MV-4-11 (cell line): ENCODE measurements around the gene PIEZO2.
A peak's percentile ranks its signal among the peaks of the same experiment; 100 is the strongest.

Experiments used
- DNase-seq: peaks from one replicate; lab custom pipeline; 2025; lab: John Stamatoyannopoulos, UW

PIEZO2 gene

DNA sequence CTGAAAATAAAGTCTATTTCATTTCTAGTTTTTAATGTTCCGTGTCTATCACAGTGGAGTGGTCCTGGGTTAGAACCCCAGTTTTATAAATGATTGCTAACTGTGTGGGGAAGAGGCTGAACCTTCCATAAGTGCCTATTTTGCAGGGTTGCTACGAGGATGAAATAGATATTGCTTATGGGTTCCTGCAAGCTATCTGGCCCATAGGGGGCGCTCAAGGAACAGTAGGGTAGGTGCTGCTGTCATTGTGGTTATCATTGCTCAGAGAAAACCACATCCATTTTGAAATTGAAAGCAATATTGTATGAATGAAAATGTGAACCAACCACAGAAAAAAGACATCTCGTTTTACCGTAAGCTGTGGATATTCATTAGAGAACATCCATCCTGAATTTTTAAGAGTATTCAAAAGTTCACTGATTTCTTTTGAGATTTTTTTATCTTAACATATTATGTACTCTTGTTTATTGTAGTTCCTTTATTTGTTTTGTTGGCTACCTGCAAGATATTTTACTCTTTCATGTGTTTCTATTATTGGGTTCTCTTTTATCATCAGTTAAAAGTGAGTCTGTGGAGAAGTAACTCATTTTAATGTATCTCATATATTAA lies 362.0 kb downstream of the PIEZO2 start:
- DNase-seq, result peak; percentile 92

DNA sequence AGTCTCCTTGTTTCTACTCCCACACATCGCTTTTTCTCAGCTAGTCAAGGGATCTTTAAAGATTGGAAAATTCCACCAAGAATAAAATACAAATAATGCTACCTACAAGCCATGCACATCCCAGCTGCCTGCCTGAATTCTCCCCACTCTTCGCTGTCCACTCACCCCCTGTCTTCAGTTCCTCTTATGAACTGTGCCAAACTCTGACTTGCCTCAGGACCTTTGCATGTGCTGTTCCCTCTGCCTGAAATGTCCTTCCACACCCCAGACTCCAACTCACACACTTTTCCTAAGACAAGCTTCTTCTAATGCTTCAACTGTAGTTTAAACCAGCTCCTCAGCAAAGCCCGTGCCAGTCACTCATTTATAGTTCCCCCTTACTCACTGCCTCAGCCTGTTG lies 363.6 kb downstream of the PIEZO2 start:
- no peak for DNase-seq

DNA sequence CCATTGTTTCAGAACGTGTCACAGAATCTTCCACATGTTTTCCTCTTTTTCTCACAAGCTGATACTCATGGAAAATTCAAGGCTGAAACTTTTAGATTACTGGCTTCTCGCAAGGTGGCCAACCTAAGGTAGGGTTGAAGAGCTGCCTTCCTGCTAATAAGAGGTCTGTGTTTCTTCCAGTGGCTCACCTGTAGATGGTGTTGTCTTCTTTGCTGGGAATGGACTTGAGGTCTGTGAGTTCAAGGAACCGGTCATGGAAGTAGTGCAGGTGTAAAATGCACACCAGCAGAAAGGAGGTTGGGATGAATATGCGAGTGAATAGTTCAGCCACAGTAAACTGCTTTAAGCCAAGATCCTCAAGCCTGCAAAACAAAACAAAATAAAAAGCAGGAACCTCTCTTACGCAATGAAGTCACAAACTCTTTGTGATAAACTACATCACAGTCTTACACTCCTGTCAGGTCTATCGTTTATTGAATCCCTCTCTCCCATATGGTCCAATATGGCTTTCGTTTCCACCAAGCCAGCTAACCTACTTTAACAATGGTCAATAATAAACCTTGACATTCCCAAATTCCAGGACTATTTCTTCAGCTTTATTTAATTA lies 364.7 kb downstream of the PIEZO2 start:
- DNase-seq, result no peak

DNA sequence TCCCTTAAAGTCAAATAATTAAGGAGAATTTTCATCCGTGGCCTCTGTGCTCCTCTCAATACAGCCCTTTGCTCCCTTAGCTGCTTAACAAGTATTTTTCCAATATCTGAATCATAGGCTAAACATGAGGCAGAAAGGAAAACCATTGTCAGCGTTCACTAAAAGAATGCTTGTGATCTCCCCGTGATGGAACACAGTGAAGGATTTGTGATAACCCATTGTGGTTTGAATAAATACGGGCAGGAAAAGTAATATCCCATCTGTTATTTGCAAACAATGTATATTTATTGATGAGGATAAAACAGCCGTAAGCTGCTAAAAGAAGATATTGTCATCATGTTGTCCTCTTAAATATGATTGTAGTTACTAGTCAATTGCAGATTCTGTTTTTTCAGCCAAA lies 365.4 kb downstream of the PIEZO2 start:
- DNase-seq, result no peak

DNA sequence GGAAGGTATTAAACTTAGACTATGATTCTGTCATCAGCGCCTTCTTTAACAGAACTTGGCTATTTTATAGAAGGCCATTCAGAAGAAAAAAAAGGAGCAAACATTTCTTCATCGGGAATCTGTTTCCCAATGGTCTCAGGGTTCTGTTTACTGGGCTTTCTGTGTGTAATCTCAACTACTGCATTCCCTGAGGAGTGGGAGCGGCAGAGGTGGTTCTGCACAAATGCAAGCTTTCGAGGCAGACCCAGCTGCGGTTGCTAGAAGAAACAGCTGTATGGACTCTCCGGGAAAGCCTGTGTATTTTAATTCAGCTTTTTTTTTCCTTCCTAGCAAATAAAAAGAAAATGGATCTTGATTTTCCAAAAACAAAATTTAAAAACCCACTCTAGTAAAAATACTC lies 372.9 kb downstream of the PIEZO2 start:
- no peak for DNase-seq

DNA sequence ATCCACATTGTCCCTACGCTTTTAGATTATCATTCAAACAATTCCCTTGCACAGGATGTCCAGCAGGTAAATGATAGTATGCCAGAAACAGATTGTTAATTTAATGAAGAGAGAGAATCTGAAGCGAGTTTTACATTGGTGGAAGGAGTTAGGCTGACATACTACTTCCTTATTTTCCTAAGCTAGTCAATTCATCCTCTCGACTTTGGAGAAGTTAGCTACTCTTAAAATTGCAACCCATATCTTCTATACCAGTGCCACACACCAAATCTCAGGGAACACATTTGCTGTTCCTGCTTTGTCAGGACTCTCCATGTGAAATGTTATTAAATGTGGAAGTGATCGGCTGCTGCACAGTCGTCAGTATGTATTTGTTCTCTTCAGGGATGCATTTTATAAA lies 374.3 kb downstream of the PIEZO2 start:
- peak; percentile 40 for DNase-seq

DNA sequence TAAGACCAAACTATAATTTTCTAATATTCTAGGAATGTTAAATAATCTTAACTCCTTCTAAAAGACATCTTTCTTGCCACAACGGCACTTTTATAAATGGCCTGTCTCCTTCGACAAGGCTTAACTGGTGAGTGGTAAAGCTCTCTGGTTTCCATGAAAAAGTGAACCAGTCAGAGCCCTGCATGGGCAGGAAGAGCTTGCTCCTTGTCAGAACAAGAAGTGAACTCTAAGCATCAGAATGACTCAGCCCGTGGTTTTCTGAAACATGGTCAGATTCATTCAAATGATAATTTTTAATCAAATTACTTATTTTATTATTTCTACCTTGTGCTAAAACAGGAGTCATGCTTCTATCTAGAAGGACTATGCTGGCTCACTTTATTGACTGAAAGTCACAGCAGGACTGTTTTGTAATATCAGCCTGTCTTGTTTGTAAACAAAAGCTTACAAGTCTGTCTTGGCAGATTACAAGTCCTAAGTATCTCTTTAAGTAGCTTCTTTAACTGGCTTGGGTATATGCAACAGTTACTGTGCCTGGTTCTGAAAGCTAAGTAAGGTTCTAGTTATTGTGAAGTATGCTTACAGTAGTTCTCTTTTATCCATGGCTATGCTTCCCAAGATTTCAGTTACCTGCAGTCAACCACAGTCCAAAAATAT lies 378.2 kb downstream of the PIEZO2 start:
- DNase-seq, result peak; percentile 49

DNA sequence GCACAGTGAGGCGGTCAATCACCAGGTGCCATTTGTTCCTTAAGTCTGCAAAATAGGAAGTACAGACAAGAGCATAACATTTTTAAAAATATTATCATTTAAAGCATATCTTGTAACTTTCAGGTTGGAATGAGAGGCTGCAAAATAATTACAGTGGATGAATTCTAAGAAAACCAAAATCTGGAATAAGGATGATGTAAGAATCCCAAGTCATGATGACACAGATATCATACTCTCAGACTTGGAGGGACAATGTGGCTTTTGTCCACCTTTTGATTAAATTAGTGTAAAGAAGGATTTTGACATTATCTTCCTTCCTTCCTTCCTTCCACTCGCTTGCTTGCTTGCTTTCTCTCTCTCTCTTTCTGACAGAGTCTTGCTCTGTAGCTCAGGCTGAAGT lies 379.1 kb downstream of the PIEZO2 start:
- no peak for DNase-seq

DNA sequence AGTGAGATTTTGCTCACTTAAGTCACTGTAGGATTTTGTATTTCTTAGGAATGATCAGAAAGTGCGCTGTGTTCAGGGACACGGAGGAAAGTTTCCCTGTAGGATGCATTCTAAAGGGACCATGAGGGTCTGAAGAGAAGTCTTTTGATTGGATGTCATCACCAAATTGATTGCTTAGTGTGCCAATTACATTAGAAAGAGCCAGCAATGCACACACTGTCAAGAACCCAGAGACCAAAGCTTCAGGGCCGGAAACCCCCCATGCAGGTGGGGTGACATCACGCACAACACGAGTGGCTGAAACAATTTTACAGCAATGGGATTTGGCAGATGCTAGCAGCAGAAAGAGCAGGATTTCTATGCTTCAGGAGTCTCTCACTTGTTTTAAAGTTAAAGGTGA lies 381.1 kb downstream of the PIEZO2 start:
- DNase-seq, result no peak

DNA sequence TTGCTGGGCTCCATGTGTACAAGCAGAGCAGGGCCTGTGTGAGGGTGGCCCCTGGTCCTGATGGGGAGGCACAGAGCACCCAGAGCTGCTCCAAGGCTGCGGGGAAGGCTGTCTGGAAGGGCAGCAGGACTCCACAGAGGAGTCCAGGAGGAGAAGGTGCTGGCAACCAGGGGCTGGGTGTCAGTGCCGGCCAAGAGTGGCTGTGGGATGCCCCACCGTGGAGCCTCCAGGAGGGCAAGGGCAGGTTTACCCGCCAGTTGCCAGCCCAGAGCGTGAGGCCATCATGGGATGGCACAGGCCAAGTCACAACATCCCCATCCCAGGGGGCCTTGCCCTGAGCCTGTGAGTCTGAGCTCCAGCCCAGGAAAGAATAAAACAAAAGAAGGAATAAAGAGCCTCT lies 381.7 kb downstream of the PIEZO2 start:
- no peak for DNase-seq

DNA sequence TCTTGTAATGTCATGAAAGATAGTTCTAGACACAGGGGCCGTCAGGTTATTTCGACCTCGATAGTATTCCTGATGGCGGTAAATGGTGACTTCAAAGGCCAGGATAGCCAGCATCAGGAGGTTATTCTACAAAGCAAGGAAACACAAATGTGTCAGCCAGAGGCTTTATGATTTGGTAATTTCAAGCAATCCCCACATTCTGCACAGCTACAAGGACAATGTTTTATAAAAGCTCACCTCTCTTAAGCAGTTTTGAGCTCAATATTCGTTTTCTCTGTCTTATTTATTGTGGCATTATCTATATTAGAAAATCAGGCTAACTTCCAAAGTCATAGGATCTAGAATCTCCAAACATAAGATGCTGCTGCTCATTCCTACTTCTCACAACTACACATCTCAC lies 388.4 kb downstream of the PIEZO2 start:
- DNase-seq, result no peak

DNA sequence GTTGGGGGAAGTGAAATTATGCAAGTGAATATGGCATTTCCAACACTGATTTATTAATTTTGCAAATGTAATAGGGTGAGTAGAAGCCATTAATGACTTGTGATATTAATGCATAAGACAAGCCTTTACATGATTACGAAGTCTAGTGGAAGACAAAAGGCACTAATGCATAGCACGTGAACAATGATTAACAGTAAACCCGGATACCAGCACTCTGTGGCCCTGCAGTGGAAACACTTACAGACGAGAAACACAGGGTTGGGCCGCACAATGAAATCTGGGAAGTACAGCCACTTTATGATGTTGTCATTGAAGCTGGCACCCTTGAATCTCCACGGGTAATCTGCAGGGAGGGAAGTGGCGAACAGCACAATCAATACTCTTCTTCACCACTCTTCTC lies 390.1 kb downstream of the PIEZO2 start:
- no peak for DNase-seq

DNA sequence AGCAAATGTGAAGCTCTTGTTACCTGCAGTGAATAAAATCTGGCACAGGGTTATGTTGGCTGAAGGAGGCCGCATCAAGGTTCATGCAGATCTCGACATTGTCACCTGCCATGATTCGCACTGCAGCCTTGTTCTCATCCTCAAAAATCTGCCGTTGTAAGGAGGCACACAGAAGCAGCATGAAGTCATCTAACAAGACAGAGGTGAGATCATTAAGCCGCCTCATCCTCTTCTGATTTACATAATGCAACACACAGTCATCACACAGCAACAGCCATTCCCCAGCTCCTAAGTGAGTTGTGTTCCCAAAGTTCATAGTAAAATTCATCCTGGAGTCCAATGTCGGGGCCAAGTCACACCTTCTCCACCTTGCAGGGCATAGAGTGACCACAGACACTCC lies 391.4 kb downstream of the PIEZO2 start:
- DNase-seq, result no peak

DNA sequence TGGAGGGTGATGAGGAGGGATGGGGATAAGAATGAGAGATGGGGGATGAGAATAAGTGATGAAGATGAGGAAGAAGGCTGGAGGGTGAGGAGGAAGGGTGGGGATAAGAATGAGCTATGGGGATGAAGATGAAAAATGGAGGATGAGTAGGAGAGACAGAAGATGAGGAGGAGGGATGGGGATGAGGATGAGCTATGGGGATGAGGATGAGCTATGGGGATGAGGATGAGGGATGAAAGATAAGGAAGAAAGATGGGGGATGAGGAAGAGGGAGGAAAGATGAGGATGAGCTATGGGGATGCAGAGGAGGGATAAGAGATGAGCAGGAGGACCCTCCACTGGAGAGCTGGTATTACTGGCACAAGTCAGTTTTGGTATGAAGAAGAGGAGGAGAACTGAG lies 392.0 kb downstream of the PIEZO2 start:
- DNase-seq, result no peak

DNA sequence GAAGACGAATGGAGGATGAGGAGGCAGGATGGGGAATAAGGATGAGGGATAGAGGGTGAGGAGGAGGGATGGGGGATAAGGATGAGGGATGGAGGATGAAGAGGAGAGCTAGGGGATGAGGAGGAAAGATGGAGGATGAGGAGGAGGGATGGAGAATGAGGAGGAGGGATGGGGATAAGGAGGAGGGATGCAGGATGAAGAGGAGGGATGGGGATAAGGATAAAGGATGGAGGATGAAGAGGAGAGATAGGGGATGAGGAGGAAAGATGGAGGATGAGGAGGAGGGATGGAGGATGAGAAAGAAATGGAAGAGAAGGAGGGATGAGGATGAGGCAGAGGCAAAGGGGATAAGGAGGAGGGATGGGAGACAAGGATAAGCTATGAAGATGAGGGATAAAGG lies 393.5 kb downstream of the PIEZO2 start:
- no peak for DNase-seq

DNA sequence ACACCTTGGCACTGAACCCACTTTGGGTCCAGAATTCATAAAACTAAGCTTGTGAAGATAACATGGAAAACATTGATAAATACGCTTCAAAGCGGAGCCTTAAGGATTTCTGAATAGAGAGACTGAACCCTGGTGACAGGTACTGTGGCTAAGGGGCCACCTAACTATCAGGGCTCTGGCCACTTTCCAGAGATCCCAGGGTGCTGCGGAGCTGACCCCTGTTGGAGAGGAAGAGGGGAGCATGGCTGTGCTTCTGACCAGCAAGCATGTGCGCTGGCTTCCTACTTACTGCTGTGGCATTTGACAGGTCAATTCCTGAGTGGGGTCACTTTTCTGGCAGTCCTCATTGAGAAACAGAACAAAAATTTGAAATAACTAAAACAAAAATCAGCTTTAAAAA lies 395.2 kb downstream of the PIEZO2 start:
- no peak for DNase-seq

DNA sequence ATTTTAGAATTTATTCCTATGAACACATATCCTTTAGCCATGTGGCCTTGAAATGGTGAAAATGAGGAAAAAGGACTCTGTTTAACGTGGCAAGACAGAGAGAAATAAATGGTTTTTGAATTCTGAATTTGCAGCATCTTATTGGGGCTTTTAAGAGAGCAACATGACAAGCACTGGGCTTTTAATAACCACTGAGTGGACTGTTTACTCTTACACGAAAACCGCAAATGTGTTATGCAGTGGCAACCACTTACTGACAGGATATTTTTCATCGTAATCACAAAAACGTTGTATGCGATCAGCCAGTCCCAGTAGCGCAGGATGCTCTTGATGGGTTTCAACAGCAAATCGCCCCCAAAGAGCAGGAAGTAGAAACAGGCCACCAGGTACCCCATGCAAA lies 397.0 kb downstream of the PIEZO2 start:
- DNase-seq, result no peak

DNA sequence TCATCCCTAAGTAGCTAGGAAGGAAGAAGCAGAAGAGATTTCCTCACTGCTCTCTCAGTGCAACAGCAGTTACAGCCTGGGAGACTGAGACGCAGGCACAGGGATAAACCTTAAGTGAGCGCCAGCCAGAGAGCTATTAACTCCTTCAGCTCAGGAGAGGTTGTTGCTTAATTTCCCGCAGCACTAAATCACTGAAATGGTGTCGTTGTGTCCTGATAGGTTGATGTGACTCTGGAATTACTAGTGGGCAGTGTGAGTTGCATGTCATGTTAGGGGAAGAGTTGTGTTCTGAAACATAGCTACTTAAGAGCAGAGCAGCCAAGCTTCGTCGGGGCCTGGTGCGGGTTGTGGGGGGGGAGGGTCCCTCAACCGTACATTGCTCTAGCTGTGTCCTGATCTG lies 397.7 kb downstream of the PIEZO2 start:
- no peak for DNase-seq

DNA sequence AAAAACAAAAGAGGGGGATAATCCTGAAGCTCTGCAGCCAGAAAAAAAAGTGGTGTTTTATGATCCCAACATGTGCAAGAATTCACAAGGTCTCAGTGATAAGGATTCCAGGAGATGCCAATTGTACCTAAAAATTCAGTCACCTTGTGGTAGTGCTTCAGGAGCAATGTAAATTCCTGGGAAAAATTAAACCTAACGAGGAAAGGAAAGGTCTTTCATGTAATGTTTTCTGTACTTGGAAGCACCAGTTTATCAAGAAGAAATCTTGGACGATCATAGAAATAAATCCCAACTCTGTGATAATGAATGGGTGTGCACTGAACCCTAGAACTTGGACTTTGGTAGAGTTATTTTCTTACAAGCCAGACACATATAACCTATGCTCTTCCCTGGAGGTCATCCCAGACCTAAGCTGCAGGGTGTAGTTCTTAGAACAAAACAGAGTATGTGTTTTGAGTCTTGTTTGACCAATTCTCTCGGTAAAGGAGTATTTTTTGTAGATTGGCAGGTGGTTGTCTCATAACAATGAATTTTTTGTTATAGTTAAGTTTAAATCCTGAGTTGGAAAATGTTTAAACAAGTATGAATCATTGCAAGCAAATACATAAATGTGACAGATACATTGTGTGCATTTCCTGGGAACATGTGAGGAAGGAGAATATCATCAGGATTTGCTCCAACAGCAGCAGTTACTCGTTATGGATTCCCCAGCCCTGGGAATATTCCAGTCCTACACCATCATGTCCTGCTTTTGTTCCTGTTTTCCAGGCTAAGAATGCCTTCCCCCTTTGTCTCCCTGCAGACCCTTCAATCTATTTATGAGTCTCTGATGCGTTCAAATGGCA lies 399.0 kb downstream of the PIEZO2 start:
- DNase-seq, result no peak

DNA sequence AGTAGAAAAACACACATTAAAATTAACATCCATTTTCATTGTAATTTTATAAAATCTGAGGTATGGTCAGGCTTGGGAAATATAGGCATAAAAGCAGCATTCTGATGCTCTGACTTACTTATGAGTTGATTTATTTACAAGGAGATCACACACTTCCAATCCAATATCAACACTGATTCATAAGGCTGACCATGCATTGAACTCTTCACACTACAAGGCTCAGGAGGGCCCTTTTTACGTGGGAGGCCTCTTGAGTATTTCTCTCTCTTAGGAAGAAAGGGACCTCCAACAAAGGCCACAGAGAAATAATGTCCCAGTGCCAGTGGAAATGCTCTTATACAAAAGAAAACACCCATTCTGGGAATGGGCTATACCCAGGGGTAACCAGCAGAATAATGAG lies 400.7 kb downstream of the PIEZO2 start:
- no peak for DNase-seq

DNA sequence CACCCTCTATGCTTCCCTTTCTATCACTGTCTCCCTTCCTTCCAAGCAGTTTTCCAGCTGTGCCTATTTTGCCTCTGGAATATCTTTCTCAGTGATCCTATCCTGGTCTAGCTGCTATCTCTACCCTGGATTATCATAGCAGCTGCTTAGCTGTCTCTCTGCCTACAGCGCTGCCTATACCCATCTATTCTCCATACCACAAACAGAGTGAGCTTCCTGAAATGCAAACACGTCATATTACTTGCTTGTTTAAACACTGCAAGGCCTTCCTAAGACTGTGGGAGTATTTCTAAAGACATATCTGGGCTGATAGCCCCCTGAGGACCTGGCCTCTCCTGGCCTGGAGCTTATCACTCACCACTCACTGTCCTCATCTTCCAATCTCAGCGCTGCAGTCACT lies 403.4 kb downstream of the PIEZO2 start:
- no peak for DNase-seq

DNA sequence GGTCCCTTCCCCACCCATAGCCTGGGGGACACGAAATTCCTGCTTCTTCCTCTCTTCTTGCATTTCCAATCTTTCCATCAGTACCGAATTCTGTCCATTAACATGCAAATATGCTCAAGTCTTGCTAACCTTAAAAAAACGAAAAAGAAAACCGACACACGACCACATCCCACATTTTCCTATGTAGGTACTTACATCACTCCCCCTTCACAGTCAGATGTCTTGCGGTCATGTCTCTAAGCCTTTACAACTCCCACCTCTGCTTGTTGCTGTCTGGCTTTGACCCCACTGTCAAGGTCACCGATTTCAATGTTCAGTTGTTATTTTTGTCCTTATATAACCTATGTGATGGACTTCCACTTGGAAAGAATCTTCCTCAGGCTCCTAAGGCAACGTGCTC lies 404.1 kb downstream of the PIEZO2 start:
- DNase-seq, result no peak

DNA sequence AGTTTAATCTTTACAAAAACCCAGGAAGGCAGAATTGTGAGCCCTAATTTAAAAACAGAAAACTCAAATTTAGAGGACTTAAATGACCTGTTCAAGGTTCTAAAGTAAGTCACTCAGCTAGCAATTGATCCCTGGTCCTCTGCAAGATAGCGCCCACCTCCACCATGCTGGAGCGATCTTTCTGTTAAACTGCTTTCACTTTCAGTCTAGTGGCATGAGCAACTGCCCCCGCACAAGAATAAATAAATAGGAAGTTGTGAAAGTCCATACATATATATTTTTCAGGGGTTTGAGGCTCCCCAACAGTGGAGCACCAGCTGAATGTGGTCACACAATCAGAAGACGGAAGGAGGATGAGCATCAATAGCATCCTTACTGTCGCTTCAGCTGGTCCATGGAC lies 405.6 kb downstream of the PIEZO2 start:
- no peak for DNase-seq
